ENCODE results near the gene NOS2.
A peak's percentile ranks its signal among the peaks of the same experiment; 100 is the strongest.

NOS2 gene

DNA sequence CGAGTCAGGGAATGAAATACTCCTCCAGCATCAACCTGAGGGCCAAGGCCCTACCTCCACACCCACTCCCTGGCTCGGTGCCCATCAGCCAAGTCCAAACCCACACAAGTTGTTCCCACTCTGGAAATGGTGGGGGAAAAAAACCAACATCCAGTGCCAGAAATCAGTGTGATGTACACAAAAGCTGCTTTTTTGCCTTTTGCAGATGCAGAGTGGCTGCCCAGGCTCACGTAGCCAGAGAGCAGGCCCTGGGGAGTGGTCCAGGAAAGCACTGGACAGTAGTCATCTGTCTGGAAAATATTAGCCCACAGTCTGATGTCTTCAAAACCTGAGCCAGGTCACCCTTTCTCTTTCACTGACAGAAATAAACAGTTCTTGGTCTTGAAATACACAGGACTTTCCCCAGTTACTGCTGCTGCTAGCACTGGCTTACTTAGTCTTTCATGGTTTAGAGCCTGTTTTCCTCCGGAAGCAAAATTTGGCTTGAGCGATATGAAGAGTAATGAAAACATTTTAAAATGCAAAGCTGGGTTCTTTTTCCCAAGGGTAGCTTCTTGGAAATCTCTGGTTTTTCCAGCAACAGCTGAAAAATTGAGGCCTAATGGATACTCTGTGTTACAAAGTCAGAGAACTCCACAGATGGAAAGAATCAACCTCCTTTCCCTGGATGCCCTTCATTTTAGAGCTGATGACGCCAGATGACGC is 18.2 kb upstream of the NOS2 start:
- FAIRE-seq, result no peak

DNA sequence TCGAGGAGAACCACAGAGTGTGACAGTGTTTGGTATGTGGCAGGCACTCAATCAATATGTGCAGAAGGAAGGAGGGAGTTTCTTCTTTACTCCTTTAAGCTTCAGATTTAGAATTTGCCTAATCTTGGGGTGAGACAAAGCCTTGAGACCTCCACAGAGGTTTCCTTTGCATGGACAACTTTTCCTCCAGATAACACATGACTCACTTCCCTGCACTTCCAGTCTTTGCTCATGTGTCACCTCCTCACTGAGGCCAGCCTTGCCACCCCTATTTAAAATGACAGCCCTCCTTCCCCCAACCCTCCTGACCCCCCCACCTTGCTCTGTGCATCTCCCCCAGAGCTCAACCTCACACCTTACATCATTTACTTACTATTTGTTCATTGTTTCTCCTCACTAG is 17.4 kb upstream of the NOS2 start:
- no peak for FAIRE-seq

DNA sequence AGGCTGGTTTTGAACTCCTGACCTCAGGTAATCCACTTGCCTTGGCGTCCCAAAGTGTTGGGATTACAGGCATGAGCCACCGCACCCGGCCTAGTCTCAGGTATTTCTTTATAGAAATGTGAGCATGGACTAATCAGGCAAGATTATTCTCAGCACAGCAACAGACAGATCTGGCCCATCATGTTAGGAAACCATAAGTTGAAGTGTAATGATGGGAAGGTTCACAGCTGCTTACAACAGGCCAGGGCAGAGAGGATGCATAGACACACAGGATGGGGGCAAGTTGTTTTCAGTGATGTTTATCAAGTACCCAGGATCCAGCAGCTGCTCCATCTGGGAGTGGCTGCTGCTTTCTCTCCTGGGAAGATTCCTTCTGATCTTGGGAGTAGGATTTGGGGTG is 16.6 kb upstream of the NOS2 start:
- FAIRE-seq, result no peak

DNA sequence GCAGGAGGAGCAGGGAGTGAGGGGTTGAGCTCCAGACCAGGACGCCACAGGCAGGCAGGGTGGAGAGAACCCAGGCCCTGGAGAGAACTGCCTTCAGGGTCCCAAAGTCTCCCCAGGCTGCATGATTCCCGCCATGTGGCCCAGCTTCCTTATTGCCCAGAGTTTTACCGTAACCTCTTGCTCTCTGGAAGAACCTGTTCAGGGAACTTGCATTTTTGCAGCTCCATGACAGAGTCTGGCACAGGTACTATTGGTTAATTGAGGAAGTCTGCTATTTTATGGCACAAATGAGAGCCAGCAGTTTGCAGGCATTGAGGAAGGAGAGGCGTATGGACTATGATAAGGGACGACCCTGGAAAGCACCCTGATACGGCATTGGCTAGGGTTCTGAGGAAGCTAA is 11.6 kb upstream of the NOS2 start:
- no peak for FAIRE-seq

DNA sequence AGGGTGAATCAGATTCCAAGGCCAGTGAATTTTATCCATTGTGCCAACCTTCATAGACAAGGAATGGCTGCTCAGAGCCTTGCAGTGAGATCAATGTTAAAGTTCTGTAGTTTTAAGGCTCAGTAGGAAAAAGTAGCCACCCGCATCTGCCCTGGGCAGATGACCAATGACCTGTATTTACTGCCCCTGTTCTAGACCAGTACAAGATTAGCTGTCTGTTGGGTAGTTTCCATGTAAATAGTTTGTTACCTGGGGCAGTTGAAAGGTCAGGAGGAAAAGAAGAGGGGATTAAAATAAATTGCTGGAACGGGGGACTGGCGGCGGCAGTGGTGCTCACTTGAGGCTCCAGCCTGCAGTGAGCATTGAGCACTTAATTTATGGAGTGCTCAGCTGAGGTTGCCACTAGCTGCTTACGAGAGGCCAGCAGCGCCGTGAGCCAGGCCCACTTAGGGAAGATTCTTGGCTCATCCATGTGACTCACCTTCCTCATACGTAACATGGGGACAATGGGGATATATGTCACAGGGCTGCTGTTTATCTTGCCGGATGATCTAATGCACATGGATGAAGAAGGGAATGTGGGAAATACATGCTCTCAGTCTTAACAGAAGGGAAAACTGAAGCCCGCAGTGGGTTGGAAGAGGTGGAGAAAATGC is 10.7 kb upstream of the NOS2 start:
- FAIRE-seq, result no peak

DNA sequence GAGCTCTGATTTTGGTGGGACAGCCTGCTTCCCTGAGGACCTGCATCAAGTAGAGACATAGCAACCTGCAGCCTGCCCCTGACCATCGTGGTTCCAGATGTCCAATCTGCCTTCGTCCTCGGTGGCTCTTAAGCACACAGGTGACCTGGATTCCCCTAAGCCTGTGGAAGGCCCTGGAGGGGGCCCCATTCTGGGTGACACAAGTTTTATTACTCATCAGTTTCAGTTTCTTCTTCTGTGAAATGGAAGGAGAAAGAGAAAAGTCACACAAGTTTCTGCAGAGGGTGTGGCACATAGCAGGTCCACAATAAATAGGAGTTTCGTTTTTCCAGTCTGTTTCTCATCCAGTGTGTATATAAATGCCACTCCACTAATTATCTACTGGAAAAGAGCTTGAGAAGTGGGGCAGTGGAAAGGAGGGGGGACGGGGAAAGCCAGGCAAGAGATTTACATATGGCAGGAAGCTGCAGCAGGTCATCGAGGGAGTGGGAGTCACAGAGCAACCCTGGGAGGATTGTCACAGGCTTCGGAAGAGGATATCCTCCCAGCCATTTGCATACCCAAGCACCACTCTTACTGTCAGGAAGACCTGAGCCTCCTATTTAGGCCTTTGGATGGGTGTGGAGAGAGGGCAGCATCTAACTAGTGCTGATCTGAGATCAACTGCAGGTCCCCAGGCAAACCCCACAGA is 10.0 kb upstream of the NOS2 start:
- FAIRE-seq, result no peak

DNA sequence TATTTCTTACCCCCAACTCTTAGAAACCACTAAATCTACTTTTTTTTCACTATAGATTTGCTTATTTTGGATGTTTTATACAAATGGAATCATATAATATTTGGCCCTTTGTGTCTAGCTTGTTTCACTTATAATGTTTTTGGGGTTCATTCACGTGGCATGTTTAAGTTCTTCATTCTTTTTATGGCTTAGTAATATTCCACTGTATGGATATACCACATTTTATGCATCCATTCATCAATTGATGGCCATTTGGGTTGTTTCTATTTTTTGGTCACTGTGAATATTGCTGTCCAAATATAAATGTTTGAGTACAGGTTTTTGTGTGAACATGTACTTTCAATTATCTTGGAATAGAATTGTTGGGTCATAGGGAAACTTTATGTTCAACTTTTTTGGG is 9.2 kb upstream of the NOS2 start:
- no peak for FAIRE-seq

DNA sequence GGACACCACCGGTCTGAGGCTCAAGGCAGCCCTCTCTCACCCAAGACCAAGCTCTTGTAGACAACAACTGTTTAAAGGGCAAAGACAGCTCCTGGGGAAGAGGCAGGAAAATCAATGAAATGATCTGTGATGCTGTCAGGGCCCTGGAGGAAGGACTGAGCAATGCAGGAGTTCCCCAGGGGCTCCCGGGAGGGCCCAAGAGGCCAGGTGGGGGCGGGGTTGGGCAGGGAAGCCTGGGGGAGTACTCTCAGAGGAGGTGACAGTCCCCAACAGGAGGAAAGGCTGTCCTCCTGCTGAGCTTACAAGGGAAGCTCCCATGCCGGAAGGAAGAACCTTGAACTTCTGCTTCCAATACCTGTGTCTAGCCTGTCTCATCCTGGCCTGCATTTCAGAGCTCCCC is 8.3 kb upstream of the NOS2 start:
- no peak for FAIRE-seq

DNA sequence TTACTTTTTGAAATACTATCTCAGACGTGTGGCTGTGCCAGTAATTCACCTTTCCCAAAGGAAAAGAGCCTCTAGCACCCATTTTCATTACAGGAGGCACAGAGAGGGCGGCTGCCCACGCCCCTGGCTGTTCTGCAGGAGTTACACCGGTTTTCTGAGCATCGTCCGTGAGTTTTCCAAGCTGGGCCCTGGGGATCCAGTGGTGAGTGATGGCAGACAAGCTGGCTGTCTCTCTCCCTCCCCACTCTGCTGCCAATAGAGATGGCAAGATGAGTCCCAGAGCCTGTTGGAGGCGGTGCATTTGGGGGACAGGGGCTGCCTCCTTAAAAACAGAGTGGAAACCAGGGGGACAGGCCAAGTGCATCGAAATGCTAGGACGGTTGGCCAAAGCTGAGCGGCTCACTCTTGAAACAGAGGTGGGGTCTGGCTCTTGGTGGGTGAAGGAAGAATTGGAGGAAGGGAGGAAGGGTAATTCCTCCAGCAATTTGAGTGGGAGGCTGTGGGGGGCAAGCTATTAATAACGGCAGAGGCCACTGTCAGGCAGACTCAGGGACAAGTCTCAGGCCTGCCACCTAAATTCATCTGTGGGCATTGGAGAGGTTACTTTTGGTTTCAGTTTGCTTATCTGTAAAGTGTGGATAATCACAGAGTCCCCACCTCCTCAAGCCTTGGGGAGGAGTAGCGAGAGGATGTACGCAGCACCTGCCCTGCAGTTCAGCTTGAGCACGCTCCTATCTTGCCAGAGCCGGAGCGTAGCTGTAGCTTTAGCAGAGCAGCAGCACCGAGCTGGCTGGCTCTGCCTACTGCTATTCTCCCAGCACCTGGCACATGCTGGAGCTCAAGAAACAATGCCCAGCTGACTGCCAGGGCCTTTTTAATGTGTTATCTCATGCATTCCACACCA is 7.5 kb upstream of the NOS2 start:
- no peak for FAIRE-seq

DNA sequence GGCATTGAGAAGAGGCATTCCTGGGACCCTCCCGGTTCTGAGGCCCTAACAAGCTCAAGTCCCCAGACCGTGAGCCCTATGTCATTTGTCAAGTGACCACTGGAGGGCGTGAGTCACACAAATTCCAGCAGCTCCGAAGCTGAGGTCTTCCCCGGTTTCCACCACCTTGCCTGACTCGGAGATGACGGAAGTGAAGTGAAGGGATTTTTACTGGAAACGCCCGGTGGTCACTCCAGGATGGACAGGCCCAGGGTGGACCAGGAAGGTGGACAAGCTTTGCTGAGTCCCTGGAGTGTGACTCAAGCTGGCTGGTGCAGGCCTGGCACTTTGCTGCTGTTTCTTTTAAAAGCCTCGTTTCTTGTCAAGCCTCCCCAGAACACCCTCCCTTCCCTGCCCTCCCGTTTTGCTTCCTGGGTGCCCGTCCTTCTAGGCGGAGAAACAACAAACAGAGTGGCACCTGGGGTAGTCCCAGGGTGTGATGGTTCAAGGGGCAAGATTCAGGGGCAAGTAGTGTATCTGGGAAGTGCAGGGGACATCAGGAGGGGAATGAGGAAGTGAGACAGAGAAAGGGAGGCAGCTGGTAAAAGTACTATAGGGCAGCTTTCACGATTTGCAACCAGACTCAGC is 5.3 kb upstream of the NOS2 start:
- peak; percentile 76 for FAIRE-seq

DNA sequence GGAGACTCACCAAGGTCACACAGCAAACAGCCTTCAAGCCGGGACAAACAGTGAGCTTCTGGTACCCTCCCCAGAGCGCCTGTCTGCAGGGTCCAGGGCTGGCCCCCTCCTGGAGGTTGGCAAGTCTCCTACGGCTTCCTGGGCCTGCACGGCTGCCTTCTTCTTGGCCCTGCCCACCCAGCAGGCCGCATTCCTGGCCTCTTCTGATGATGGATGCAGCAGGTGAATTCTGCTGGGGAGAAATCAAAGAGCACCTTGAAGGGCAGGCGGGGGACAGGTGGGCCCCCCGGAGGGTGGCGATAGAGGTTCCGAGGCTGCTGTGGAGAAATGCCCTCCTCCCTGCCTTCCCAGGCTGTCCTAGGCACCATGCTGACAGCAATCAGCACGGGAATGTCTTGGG is 3.8 kb upstream of the NOS2 start:
- FAIRE-seq, result no peak

DNA sequence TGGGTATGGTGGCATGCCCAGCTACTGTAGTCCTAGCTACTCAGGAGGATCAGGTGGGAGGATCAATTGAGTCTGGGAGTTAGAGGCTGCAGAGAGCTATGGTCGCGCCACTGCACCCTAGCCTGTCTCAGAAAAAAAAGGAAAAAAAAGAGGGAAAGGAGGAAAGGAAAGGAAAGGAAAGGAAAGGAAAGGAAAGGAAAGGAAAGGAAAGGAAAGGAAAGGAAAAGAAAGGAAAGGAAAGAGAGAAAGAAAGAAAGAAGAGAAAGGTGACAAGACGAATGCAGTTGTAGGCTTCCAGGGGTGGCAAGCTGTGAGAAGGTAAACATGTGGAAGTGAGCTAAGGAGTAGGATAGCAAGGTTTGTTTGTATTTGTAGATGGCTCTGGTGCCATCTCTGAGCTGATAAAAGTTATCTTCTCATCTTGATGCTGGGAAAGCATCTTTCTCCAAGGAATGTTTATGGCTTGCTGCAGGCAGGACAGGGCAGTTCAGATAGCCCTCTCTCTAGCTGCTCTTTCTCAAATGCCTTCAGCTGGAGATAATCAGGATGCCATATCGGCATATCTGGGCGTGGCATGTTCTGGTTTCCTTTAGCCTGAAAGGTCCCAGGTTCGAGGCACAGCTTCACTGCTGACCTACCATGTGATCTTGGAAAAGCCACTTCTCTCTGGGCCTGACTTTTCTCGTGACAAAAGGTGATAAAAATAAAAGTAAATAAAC is 2.8 kb upstream of the NOS2 start:
- FAIRE-seq, result no peak

DNA sequence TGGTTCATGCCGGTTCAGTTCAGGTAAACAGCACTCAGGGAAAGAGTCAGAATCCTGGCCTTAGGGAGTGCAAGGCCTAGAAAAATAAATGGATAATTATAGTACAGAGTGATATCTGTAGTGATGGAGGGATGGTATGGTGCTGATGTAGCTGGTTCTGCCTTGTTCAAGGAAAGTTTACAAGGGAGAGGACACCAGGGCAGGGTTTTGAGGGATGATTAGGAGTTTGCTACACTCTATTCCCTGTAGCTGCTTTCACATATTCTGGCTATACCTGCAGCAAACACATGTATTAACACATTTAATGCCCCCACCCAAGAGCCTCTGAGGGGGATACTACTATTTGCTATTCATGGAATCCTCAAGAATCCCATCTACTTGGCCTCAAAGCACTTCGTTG is 1.7 kb upstream of the NOS2 start:
- FAIRE-seq, result no peak

DNA sequence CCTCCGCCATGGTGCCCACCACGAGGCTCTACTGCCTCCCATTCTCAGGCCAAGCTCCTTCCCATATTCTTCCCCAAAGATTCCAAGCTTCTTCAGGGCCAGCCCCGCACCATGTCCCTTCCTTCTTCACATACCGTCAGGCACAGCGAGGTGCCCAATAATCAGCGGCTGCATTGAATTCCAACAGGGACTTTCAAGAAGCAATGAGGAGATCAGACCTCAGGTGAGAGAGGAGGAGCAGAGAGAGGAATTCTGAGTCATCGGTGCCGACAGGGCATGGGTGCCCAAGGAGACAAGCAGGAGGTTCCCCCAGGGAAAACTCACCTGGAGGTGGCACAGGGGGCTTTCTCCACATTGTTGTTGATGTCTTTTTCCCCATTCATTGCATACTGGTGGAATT is 2.0 kb downstream of the NOS2 start:
- FAIRE-seq, result no peak

DNA sequence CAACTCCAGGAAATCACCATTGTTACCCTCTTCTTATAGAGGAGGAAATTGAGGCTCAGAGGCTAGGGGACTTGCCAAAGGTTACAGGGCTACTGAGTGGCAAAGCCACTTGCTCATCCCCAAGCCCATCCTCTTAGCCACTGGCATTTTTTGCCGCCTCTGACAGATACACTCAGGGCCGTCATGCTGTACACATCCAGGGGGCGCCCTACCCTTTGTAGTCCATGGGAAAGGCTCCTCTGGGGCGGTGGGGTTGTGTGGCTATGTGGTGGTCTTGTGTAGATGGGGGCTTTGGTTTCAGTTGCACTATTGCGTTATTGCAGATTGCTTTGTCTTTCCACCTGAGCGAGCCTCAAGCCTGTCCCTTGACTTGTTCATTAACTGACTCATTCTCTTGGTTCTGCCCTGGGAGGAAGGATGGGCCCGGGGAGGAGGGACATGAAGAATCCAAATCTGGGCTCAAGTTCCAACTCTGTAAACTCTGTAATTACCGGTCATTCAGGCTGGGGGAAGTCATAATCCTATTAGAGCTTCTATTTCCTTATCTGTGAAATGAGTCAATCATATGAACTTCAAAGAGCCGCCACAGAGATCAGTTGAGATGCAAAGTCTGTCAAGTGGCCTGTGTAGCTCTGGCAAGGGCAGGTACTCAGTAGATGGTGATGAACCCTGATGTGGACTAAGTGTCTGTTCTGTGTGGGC is 2.8 kb downstream of the NOS2 start:
- no peak for FAIRE-seq

DNA sequence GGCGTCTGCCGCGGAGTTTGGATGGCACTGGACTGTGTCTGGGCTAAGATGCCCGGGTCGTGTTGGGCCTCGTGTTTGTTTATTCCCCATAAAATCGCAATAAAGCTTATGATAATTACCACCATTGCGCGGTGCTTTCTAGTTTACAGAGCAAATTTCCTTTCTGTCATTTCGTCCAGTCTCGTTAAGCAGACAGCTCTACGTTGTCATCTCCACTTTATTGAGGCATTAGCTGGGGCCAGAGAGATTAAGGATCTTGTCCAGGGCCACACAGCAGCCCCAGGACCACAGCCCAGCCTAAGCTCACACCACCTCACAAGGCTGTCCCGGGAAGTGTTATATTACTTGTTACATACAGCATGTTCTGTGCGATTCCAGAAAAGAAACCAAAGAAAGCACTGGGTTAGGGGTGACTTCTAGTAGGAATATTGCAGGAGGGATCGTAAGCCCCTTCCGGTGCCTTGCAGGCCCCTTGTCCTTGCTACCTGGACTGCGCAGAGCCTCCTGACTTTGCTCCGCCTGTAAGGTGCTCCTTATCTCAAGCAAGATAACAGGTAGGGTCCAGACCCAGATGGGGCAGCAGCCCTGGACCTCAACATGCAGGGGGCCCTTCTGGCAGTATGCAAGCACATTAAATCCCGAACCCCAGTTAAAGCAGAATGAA is 6.3 kb downstream of the NOS2 start:
- FAIRE-seq, result no peak

DNA sequence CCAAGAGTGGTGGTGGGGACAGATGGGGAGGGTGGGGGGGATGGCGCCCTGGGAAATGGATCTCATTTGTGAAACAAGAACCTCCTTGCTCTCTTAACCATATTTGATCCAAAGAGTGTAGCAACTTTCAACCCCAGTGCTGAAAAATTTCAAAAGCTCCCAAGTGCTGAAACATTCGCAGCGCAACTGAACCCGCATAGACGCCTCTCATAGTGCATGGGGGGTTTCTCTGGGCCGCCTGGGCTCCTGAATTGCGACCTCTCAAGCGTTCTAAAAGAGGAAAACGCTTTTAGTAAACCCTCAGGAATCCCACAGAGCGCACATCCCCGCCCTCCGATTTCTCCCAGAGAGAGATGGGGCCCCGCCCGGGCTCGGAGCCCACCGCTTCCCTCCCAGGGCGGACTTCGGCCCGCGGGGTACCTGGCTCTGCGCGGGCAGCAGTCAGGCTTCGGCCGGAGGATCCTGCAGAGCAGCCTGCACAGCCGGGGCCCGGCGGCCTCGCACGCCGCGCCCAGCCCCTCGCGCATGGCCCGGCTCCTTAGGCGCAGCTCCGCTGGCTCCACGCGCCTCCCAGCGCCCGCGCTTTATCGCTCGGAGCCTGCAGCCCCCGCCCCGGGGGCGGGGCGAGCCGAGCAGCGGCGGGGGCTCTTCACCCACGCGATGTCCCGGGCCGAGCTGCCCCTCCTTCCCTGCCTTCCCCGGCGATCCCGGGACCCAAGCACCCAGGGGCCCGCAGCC is 7.0 kb downstream of the NOS2 start:
- no peak for FAIRE-seq

DNA sequence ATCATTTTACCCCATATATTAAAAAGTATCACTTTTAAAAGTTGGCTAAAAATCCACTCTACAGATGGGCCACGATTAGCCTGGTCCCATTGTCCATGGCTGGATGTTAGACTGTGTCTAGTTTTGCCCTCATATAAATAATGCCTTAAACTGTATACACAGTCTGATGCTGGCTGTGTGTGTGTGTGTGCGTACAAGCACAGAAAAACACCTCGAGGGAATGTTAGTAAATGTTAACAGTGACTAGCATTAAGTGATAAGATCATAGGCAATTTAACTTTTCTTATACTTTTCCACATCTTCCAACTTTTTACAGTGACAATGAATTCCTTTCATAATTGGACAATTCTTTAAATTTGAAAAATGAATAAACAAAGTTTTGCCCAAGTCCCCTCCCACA is 8.2 kb downstream of the NOS2 start:
- FAIRE-seq, result no peak

DNA sequence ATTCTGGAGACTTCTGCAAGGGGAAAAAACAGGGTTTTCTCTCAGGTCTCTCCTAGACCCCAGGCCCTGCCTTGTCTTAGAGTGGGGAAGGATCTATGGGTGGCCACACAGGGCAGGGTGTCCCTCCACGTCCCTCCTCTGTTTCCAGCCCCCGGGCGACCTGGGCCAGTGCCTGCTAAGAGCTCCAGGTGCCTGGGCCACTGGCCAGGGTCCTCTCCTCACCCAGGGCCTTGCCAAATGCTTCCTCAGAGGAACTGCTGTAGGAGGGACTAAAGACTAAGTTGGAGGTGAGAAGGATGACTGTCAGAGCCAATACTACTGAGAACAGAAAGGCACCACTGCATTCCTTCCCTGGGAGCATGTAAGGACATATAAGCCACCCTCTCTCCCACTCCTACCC is 11.4 kb downstream of the NOS2 start:
- no peak for FAIRE-seq
